OCI-LY3 (cell line): Measurements from ENCODE around the gene NAV2.

Source experiments
- H2AFZ ChIP-seq: fragments of 200-600, 300-600 bp; shearing (Covaris generic); 2 replicates; pipeline ENCODE4 v1.6.0; 2014; ENCODE audit warnings: antibody characterized with exemption, low read depth, low read length
- H3K27ac ChIP-seq: fragments of 200-600, 300-600 bp; sonication (generic); 2 replicates; pipeline ENCODE4 v1.5.1; 2014; ENCODE audit warnings: mild to moderate bottlenecking, low read length, moderate library complexity, mixed read lengths
- H3K27me3 ChIP-seq: fragments of 200-600, 300-600 bp; sonication (generic); 2 replicates; pipeline ENCODE4 v1.6.1; 2014; ENCODE audit warnings: low read depth, low read length, mixed read lengths
- H3K36me3 ChIP-seq: fragments of 200-600, 300-600 bp; sonication (generic); replicated peaks from 2 replicates; pipeline ENCODE3; 2014; ENCODE audit warnings: low read depth, low read length, mixed read lengths
- H3K4me1 ChIP-seq: fragments of 300-600, 200-600 bp; sonication (generic); 2 replicates; pipeline ENCODE4 v1.6.1; 2014; ENCODE audit warnings: low read length, mixed read lengths
- H3K4me2 ChIP-seq: fragments of 200-600, 300-600 bp; sonication (generic); 2 replicates; pipeline ENCODE4 v1.6.1; 2014; ENCODE audit warnings: low read length, mixed read lengths
- H3K4me3 ChIP-seq: fragments of 300-600, 200-600 bp; sonication (generic); 2 replicates; pipeline ENCODE4 v1.5.1; 2014; ENCODE audit warnings: antibody characterized with exemption, mild to moderate bottlenecking, low read length, moderate library complexity
- H3K79me2 ChIP-seq: fragments of 300-600, 200-600 bp; shearing (Covaris generic); 2 replicates; pipeline ENCODE4 v1.6.1; 2014; ENCODE audit warnings: mild to moderate bottlenecking, low read length, mixed read lengths
- H3K9ac ChIP-seq: fragments of 300-600, 200-600 bp; shearing (Covaris generic); 2 replicates; pipeline ENCODE4 v1.6.0; 2014; ENCODE audit warnings: mild to moderate bottlenecking, low read length, moderate library complexity
- H3K9me3 ChIP-seq: fragments of 200-600, 300-600 bp; shearing (Covaris generic); 2 replicates; pipeline ENCODE4 v1.6.1; 2014; ENCODE audit warnings: low read length, mixed read lengths; ENCODE audit not compliant: insufficient read depth
- H4K20me1 ChIP-seq: fragments of 200-600, 300-600 bp; sonication (generic); 2 replicates; pipeline ENCODE4 v1.6.1; 2016; ENCODE audit warnings: low read length, mixed read lengths; ENCODE audit not compliant: insufficient read depth
- EZH2phosphoT487 ChIP-seq: fragments of 200-600 bp; shearing (Covaris generic); IDR thresholded peaks from 2 replicates; pipeline ENCODE4 v1.6.1; 2018; ENCODE audit warnings: antibody characterized with exemption, mixed run types, low read depth
- TF ChIP-seq, protein P1 (sequence below): fragments of 200-600, 300-600 bp; sonication (generic); IDR thresholded peaks from 2 replicates; pipeline ENCODE4 v1.5.1; 2014; ENCODE audit warnings: antibody characterized with exemption, low read length, low read depth

The NAV2 gene

DNA sequence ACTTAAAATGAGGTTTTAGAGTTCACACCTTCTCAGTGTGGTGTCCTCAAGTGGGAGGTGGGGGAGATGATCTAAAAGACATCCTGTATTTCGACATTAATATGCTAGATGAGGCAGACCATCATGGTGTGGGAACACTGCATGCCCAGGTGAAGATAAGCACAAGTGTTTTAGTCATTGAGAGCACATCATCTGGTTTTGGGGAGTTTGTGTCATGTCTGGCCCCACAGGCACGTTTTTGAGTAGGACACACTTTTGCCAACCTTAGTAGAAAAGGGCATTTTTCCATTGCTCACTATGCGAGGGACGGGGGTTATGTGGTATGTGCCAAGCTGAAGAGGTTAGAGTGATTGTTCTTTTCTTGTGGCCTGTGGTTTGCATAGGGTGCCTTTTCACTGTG lies 258.3 kb downstream of the NAV2 start:
- no peaks in the 10 kb centered on the region for H3K9me3 ChIP-seq
- no peak overlapping the region for H2AFZ ChIP-seq
- H3K79me2 ChIP-seq = no peaks in the 10 kb centered on the region
- no peak overlapping the region for H3K9ac ChIP-seq
- peaks cover 67% of the 10 kb centered on the region for H3K4me1 ChIP-seq
- H3K27ac ChIP-seq = no peak overlapping the region
- no peaks in the 10 kb centered on the region for H4K20me1 ChIP-seq
- no peak overlapping the region for H3K4me2 ChIP-seq
- TF ChIP-seq, protein P1, sequence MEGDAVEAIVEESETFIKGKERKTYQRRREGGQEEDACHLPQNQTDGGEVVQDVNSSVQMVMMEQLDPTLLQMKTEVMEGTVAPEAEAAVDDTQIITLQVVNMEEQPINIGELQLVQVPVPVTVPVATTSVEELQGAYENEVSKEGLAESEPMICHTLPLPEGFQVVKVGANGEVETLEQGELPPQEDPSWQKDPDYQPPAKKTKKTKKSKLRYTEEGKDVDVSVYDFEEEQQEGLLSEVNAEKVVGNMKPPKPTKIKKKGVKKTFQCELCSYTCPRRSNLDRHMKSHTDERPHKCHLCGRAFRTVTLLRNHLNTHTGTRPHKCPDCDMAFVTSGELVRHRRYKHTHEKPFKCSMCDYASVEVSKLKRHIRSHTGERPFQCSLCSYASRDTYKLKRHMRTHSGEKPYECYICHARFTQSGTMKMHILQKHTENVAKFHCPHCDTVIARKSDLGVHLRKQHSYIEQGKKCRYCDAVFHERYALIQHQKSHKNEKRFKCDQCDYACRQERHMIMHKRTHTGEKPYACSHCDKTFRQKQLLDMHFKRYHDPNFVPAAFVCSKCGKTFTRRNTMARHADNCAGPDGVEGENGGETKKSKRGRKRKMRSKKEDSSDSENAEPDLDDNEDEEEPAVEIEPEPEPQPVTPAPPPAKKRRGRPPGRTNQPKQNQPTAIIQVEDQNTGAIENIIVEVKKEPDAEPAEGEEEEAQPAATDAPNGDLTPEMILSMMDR = no peak
- TF ChIP-seq EZH2phosphoT487 = no peak
- H3K36me3 ChIP-seq = no peaks in the 10 kb centered on the region
- peaks cover 46% of the 10 kb centered on the region for H3K27me3 ChIP-seq
- no peak overlapping the region for H3K4me3 ChIP-seq

DNA sequence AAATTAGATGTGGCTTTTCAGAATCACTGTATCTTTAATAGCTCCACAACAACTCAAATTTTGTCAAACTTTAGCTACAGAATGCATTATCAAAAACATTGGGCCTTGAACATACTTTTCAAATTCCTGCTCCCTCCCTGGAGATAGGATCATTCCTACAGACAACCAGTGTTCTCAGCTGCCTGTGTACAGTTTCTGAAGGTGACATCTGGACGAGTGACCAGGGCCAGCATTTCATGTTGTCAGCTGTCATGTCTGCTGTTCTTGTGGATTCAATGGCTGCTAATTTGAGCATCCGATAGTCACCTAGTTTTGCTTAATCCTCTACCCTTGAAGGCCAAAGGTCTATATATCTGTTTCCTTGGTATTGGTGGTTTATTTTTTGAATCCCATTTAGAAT lies 259.5 kb downstream of the NAV2 start:
- Histone ChIP-seq H4K20me1 (no peaks in the 10 kb centered on the region), H3K4me1 (peaks cover 56% of the 10 kb centered on the region), H3K4me2 (no peak overlapping the region), H3K79me2 (no peaks in the 10 kb centered on the region), H3K27me3 (peaks cover 50% of the 10 kb centered on the region), H3K4me3 (no peak overlapping the region), H2AFZ (no peak overlapping the region), H3K36me3 (no peaks in the 10 kb centered on the region), H3K27ac (no peak overlapping the region), H3K9ac (no peak overlapping the region), H3K9me3 (no peaks in the 10 kb centered on the region)
- TF ChIP-seq, protein P1 = no peak
- no peak for TF ChIP-seq EZH2phosphoT487

DNA sequence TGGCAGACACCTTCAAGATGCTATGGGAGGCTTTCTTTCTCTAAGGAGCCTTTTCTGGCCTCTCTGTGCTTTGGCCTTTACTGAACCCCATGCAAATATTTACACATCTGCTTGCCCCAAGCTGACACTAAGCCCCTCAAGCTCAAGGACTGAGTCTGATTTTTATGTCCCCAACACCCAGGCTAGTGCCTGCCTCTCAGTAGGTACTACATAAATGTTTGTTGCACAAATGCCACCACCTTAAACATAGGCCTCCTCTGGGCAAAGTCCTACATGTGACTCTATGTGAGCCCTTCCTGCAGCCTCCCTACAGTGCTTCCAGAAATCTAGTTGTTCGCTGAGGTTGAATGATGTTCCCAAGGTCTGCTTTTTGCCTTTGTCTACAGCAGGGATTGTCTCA lies 260.0 kb downstream of the NAV2 start:
- H3K79me2 ChIP-seq = no peaks in the 10 kb centered on the region
- TF ChIP-seq, protein P1 = no peak
- no peak for TF ChIP-seq EZH2phosphoT487
- H3K4me1 ChIP-seq = peaks cover 52% of the 10 kb centered on the region
- H2AFZ ChIP-seq = no peak overlapping the region
- no peak overlapping the region for H3K9ac ChIP-seq
- no peaks in the 10 kb centered on the region for H3K9me3 ChIP-seq
- no peaks in the 10 kb centered on the region for H4K20me1 ChIP-seq
- no peak overlapping the region for H3K4me2 ChIP-seq
- no peaks in the 10 kb centered on the region for H3K36me3 ChIP-seq
- peaks cover 49% of the 10 kb centered on the region for H3K27me3 ChIP-seq
- no peak overlapping the region for H3K27ac ChIP-seq
- no peak overlapping the region for H3K4me3 ChIP-seq

DNA sequence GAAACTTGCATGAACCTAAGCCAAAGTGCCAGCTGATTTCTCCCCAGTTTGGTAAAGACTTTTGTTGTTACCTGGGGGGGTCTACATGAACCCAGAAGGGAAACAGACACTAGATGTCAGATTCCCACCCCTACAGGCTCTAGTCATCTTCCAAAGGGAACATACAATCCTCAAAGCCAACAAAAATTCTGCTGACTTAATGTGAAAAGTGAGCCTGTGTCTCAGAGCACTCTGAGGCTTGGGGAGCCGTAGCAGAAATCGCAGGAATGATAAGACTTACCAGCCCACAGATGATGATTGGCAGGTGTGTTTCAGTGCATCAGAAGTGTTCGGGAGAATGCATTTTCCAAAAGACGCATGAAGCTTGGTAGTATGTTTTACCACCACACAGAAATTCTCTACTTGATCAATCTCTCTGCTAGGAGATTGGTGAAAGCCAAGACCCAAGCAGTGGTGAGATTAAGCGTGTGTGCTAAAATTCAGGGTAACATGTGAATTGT lies 260.5 kb downstream of the NAV2 start:
- Histone ChIP-seq H3K9ac (no peak overlapping the region), H3K36me3 (no peaks in the 10 kb centered on the region), H3K79me2 (no peaks in the 10 kb centered on the region), H3K4me3 (no peak overlapping the region), H3K27ac (no peak overlapping the region), H3K4me2 (no peak overlapping the region), H2AFZ (no peak overlapping the region), H4K20me1 (no peaks in the 10 kb centered on the region), H3K4me1 (peaks cover 50% of the 10 kb centered on the region), H3K9me3 (no peaks in the 10 kb centered on the region), H3K27me3 (peaks cover 45% of the 10 kb centered on the region)
- no peak for TF ChIP-seq EZH2phosphoT487
- TF ChIP-seq, protein P1 = no peak
